GM21825 (cell line): Measurements from ENCODE around the gene KDM4B.

Source experiments
- ATAC-seq: cut with Tn5 transposase; IDR thresholded peaks from one replicate; pipeline ENCODE4 v1.9.1; 2021; ENCODE audit warnings: mild to moderate bottlenecking, moderate library complexity; ENCODE audit not compliant: unreplicated experiment

The KDM4B gene

DNA sequence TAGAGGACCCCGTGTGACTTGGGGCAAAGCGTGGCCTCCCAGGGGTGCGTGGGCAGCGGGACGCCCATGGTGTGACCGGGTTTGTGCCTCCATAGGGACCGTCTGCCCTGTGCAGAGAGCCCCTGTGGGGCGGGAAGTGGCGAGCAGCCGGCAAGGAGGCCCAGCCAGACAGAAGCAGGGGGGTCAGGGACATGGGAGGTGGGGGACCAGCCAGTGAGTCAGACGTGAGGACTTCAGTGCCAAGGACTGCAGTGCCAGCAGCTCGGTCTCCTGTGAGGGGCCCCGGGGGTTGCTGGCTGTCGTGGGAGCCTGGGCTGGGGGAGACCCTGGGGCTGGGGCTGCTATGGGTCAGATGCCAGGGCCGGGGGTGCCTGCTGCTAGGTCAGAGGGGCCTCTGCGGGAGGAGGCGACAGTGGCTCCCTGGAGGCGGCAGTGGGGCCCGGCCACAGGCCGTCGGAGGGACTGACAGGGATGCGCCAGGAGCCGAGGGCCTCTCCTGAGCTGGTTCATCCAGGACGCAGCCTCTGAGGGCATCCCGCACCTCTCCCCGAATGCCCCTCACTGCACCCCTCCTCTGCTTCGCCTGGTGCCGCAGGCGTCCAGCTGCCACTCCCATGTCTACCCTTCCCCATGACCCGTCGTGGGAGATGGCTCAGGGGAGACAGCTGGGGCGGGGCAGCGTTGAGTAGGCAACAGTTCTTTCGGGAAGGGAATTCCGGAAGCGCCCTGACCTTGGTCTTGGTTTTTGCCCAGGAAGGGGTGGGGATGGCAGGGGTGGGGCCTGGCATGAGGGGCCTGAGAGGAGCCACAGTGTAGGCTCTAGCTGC is 80.0 kb downstream of the KDM4B start:
- no peak for ATAC-seq

GRCh38 chr19:5049561-5049960 is 80.6 kb downstream of the KDM4B start:
- ATAC-seq: no peak

DNA sequence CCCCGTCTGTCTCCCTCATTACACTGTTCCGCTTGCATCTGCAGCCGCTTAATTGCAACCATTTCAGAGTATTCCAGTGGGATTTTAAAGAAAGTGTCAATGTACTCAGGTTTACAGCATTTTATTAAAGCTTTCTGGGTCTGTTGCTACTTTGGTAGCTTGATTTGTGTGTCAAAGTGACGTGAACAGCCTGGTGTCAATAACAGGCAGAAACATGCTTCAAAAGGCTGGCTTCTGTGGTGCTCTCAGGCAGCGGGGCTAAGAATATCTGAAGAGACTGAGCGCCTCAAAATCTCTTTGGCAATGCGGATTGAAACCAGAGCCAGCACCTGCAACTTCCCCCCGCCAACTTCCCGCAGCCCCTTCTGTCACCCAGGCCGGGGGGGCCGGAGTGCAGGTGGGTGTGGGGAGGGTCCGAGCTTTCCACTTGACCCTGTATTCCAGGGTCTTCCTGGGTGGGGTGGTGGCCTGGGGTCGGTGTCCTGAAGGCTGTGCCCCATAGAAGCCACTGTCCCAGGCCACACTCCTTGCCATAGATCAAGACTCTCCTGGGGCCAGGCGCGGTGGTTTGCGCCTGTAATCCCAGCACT is 81.2 kb downstream of the KDM4B start:
- ATAC-seq: no peak

- no peak for ATAC-seq
Measured at GRCh38 chr19:5050905-5051304, 82.0 kb downstream of the KDM4B start.

DNA sequence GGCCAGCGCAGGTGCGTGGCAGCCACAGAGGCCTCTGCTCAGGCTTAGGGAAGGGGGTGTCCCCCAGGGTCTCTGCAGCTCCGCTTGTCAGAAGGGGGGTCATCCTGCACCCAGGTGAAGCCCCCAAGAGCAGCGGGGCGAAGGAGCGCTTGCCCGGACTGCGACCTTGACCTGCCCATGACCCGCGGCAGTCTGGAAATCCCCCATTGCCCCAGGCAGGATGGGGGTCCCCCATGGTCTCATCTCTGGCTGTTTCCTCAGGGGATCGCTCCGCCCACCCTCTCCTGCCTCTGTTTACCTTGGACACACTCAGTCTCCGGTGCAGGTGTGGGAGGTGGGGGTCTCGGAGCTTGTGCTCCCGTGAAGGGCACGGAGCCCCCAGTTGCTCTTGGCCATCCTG is 82.7 kb downstream of the KDM4B start:
- no peak for ATAC-seq

GRCh38 chr19:5052515-5052914 is 83.6 kb downstream of the KDM4B start:
- no peak for ATAC-seq

- no peak for ATAC-seq
Measured at GRCh38 chr19:5052945-5053485, 84.1 kb downstream of the KDM4B start.

DNA sequence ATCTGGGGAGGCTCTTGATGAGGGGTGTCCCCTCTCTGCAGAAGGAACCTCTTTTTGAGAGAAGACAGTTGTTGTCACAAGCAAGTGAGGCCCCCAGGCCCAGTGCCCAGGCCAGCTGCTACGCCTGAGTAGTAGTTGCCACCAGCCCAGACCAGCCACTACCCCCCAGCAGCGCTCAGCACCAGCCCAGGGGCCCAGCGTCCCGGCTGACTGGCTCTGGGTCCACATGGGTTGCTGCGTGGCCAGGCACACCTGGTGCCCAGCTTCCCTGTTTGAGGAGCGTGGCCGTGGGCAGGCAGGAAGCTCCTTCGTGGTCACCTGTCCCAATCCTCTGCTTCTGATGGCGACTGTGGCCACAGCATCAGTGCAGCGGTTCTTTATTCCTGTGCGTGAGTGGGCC is 84.7 kb downstream of the KDM4B start:
- ATAC-seq: no peak

- ATAC-seq: no peak
Measured at GRCh38 chr19:5054551-5055456, 85.9 kb downstream of the KDM4B start.

- no peak for ATAC-seq
Measured at GRCh38 chr19:5055457-5055776, 86.5 kb downstream of the KDM4B start.

GRCh38 chr19:5057860-5058259 is 88.9 kb downstream of the KDM4B start:
- no peak for ATAC-seq

- no peak for ATAC-seq
Measured at GRCh38 chr19:5058521-5059212, 89.8 kb downstream of the KDM4B start.

GRCh38 chr19:5059213-5059574 is 90.3 kb downstream of the KDM4B start:
- no peak for ATAC-seq

- no peak for ATAC-seq
Measured at GRCh38 chr19:5059793-5060192, 90.9 kb downstream of the KDM4B start.

GRCh38 chr19:5062195-5062594 is 93.3 kb downstream of the KDM4B start:
- no peak for ATAC-seq

GRCh38 chr19:5062799-5063198 is 93.9 kb downstream of the KDM4B start:
- ATAC-seq: no peak

GRCh38 chr19:5063873-5064645 is 95.1 kb downstream of the KDM4B start:
- ATAC-seq: no peak

DNA sequence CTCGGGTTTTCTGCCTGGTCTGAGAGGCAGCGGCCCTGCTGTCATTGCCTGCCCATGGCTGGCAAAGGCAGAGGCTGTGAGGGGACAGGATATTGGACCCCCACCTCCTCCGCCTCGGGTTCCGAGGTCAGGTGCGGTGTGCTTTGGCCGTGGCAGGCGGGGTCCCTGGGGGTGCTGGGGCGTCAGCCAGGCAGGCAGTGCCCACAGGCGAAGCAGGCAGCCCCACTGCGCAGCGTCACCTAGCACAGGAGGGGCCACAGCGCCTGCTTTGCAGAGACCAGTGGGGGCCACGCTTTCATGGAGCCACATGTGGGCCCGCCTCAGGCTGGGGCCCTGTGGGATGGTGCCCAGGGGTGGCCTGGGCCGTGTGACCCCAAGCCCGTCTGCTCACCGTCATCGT is 96.0 kb downstream of the KDM4B start:
- no peak for ATAC-seq

GRCh38 chr19:5065663-5066093 is 96.8 kb downstream of the KDM4B start:
- ATAC-seq: no peak

DNA sequence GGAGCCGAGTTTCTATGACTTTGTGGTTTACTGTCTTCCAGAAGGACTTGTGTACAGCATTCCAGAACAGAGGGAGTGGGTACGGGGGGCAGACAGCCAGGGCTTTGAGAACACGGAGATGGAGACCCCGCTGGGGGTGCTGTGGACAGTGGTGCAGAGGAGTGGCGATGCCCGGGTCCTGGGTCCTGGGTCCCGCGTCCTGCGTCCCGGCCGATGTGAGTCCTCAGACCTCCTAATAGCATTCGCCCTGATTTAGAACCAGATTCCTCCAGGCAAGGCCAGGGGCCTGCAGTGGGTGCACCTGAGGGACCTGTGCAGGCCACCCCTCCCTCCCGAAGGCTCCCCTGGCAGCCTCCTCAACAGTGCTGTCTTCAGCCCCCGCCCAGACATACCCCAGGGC is 97.9 kb downstream of the KDM4B start:
- ATAC-seq: no peak
